Measurements from ENCODE around the gene EFNB3.

EFNB3 gene

DNA sequence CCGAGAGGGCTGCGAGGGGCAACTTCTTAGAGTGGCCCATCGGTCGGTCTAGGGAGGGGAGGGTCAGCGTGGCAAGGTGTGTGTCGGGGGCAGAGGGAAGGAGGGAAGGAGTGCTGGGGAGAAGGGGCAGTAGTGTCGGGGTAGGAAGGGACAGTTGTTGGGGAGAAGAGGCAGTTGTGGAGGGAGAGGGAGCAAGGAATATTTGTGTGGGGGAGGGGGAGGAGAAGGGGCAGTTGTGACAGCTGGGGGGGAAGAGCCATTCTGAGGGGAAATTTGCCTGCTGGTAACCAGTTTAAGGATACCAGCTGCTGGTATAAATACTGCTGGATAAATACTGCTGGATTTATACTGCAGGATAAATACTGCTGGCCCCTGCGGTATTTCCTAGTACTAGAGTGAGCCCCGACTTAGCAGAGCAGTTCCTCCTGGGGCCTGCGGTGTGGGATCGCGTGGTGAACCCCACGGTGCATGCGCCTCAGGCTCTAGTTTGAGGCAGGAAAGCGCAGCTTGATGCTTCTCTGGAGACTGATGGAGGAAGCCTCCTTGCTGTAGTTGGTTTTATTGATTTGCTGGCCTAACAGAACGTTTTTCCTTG is 12.9 kb downstream of the EFNB3 start:
- no peak for DNase-seq (ENCODE audit: low spot score)
- in situ Hi-C loops (cut with MboI; ENCODE audit: low sequenced_read_pairs, unreplicated experiment): no loop called here
- no peak for TF ChIP-seq CTCF (IDR thresholded peaks at IDR 0.05; ENCODE audit: borderline replicate concordance, control extremely low read depth, extremely low read depth, insufficient read depth, missing control alignments)

DNA sequence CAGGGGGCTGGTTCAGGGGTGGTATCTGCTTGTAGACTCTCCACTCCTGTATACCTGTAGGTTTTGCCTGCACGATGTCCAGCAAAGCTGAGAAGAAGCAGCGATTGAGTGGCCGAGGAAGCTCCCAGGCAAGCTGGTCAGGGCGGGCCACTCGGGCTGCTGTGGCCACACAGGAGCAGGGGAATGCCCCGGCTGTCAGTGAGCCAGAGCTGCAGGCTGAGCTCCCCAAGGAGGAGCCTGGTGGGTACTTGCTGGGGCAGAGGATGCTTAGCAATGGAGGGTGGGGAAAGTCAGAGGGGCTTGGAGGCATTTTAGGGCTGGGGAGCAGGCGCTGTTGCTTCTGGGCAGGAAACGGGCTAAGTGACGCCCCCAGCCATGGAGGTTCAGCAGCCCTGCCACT is 14.7 kb downstream of the EFNB3 start:
- in situ Hi-C loops (cut with MboI; ENCODE audit: low sequenced_read_pairs, unreplicated experiment): no loop called here
- TF ChIP-seq CTCF (IDR thresholded peaks at IDR 0.05; ENCODE audit: borderline replicate concordance, control extremely low read depth, extremely low read depth, insufficient read depth, missing control alignments): no peak
- no peak for DNase-seq (ENCODE audit: low spot score)

GRCh38 chr17:7720125-7720524 is 15.1 kb downstream of the EFNB3 start:
- no peak for TF ChIP-seq CTCF (IDR thresholded peaks at IDR 0.05; ENCODE audit: borderline replicate concordance, control extremely low read depth, extremely low read depth, insufficient read depth, missing control alignments)
- DNase-seq (ENCODE audit: low spot score): no peak
- in situ Hi-C loops (cut with MboI; ENCODE audit: low sequenced_read_pairs, unreplicated experiment): no loop called here

DNA sequence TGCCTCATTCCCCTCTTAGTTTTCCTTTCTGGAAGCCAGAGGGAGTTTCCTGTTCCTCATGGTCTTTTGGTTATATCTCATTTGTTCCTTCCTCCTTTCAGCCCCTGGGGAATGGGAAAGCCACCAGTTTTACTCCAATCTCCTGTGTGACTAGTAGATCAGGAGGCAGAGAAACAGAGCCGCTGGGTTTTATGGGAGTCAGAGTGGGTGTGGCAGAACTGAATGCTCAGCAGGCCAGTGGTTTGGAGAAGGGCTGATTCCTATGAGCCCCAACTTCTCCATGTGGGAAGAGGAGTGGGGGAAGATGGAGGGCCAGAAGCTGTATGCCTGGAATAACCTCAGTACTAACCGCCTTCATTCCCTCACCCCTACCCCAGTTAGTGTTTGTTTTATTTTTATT is 16.6 kb downstream of the EFNB3 start:
- no peak for DNase-seq (ENCODE audit: low spot score)
- in situ Hi-C loops (cut with MboI; ENCODE audit: low sequenced_read_pairs, unreplicated experiment): no loop called here
- no peak for TF ChIP-seq CTCF (IDR thresholded peaks at IDR 0.05; ENCODE audit: borderline replicate concordance, control extremely low read depth, extremely low read depth, insufficient read depth, missing control alignments)

DNA sequence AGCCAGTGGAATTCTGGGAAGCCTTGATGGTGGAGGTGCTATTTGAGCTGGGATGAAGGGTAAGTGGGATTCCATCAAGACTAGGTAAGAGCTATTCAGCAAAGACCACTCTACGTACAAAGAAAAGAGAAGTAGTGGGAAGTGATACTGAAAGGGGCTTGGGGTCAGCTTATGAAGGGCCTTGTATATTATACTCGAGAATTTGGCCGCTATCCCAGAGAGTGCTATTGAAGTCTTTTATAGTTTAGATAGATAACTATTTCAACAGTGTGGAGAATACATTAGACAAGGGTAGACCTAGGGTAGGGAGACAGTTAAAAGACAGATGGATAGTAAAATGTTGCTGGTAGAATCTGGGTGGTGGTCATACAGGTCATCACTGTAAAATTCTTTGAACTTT is 22.9 kb downstream of the EFNB3 start:
- TF ChIP-seq CTCF (IDR thresholded peaks at IDR 0.05; ENCODE audit: borderline replicate concordance, control extremely low read depth, extremely low read depth, insufficient read depth, missing control alignments): no peak
- DNase-seq (ENCODE audit: low spot score): no peak
- in situ Hi-C loops (cut with MboI; ENCODE audit: low sequenced_read_pairs, unreplicated experiment): no loop called here

DNA sequence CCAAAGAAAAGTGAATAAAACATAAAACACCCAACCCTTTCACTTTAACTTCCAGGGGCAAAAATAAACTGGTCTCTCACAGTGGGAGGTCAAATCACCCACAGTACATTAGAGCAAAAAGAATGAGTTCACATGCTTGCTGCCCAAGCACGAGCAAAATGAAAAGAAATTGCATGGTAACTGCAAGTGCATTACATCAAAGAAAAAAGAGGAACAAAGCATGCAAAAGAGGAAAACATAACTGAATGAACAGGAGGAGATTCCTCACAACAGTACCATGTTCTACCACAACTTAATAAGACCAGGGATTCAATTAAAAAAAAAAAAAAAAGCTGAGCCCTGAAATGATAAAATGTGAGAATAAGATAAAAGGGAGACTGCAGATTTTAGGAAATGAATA is 24.8 kb downstream of the EFNB3 start:
- DNase-seq (ENCODE audit: low spot score): no peak
- TF ChIP-seq CTCF (IDR thresholded peaks at IDR 0.05; ENCODE audit: borderline replicate concordance, control extremely low read depth, extremely low read depth, insufficient read depth, missing control alignments): no peak
- in situ Hi-C loops (cut with MboI; ENCODE audit: low sequenced_read_pairs, unreplicated experiment): no loop called here
